PC-3 (cell line): ENCODE data around the gene LIPC. TPM values are rescaled to one million over a fixed set of nuclear protein-coding genes. Genes with fewer than 3 reads are reported as not detected.

ENCODE experiments used
- ATAC-seq: fragments of 200-7000 bp; cut with Tn5 transposase; 2 replicates; pipeline ENCODE4 v1.9.1; 2020; ENCODE audit warnings: mild to moderate bottlenecking, moderate library complexity
- BruUV-seq: library from RNA; stranded (reverse); fragments of 400-500 nt; replicated peaks from 2 replicates; lab custom pipeline; 2021; lab: Mats Ljungman, UMichigan
- CTCF ChIA-PET: fragments of 300-600 bp; sonication (Branson Sonifier 250); formaldehyde crosslinking; loops from one replicate; lab custom pipeline; 2022; ENCODE audit warnings: antibody characterized with exemption; lab: Charles Lee
- POLR2A ChIA-PET: fragments of 300-600 bp; sonication (Branson Sonifier 250); formaldehyde crosslinking; loops from one replicate; lab custom pipeline; 2022; ENCODE audit warnings: antibody characterized with exemption; ENCODE audit not compliant: unreplicated experiment; lab: Charles Lee
- DNase-seq: peaks from one replicate; pipeline ENCODE4 v3.0.0-alpha.2; 2015
- H2AFZ ChIP-seq: fragments of 300-600 bp; sonication (generic); 2 replicates; pipeline ENCODE4 v1.6.0; 2016; ENCODE audit warnings: antibody characterized with exemption, low read length
- H3F3A ChIP-seq: fragments of 300-600 bp; sonication (generic); one replicate; pipeline ENCODE4 v1.6.0; 2017; ENCODE audit warnings: antibody characterized with exemption, low read length, control low read depth, mild to moderate bottlenecking; ENCODE audit not compliant: unreplicated experiment
- H3K27ac ChIP-seq: fragments of 300-600 bp; sonication (generic); 2 replicates; pipeline ENCODE4 v1.5.1; 2016; ENCODE audit warnings: mild to moderate bottlenecking, low read length
- H3K27me3 ChIP-seq: fragments of 300-600 bp; sonication (generic); 2 replicates; pipeline ENCODE4 v1.6.1; 2016; ENCODE audit warnings: low read length, mixed read lengths
- H3K36me3 ChIP-seq: fragments of 300-600 bp; sonication (generic); 2 replicates; pipeline ENCODE4 v1.6.1; 2016; ENCODE audit warnings: low read depth, mixed run types, low read length, mixed read lengths
- H3K4me1 ChIP-seq: fragments of 300-600 bp; sonication (generic); 2 replicates; pipeline ENCODE4 v1.5.1; 2016; ENCODE audit warnings: low read length; ENCODE audit not compliant: insufficient read depth
- H3K4me2 ChIP-seq: fragments of 300-600 bp; sonication (generic); 2 replicates; pipeline ENCODE4 v1.6.0; 2016; ENCODE audit warnings: low read length
- H3K4me3 ChIP-seq: fragments of 300-600 bp; sonication (generic); 2 replicates; pipeline ENCODE4 v1.5.1; 2016; ENCODE audit warnings: mild to moderate bottlenecking, low read length, mixed read lengths
- H3K79me2 ChIP-seq: fragments of 300-600 bp; sonication (generic); 2 replicates; pipeline ENCODE4 v1.6.1; 2017; ENCODE audit warnings: low read length, mixed read lengths
- H3K9ac ChIP-seq: fragments of 300-600 bp; sonication (generic); 2 replicates; pipeline ENCODE4 v1.6.0; 2016; ENCODE audit warnings: mild to moderate bottlenecking, low read length
- H3K9me2 ChIP-seq: fragments of 300-600 bp; sonication (generic); replicated peaks from 2 replicates; pipeline ENCODE4 v1.6.1; 2016; ENCODE audit warnings: mixed run types, low read length, mixed read lengths
- H3K9me3 ChIP-seq: fragments of 300-600 bp; sonication (generic); 2 replicates; pipeline ENCODE4 v1.6.1; 2016; ENCODE audit warnings: low read length, mixed read lengths
- H4K20me1 ChIP-seq: fragments of 300-600 bp; sonication (generic); 2 replicates; pipeline ENCODE4 v1.6.1; 2016; ENCODE audit warnings: low read length, mixed read lengths
- EZH2 ChIP-seq: fragments of 300-600 bp; sonication (generic); IDR thresholded peaks from one replicate; pipeline ENCODE4 v1.6.1; 2017; ENCODE audit warnings: antibody characterized with exemption, mild to moderate bottlenecking, low read length; ENCODE audit not compliant: unreplicated experiment
- EZH2phosphoT487 ChIP-seq: fragments of 300-600 bp; sonication (generic); IDR thresholded peaks from 2 replicates; pipeline ENCODE4 v1.6.1; 2018; ENCODE audit warnings: mild to moderate bottlenecking, antibody characterized with exemption, low read length, borderline replicate concordance
- intact Hi-C: fragments of 100-400 bp; cut with micrococcal nuclease; formaldehyde crosslinking; loops from 2 replicates; pipeline ENCODE4 v1.9.0; 2023
- total RNA-seq: library from RNA; depleted of rRNA; stranded (reverse); fragments of >200 nt; gene quantifications from 2 replicates; pipeline ENCODE4 v1.2.3, GENCODE V29; 2014
- TF ChIP-seq, protein P1 (sequence below): fragments of 300-600 bp; sonication (generic); conservative IDR thresholded peaks from 2 replicates; pipeline ENCODE4 v1.5.1; 2017; ENCODE audit warnings: antibody characterized with exemption, low read depth, mild to moderate bottlenecking, low read length

The LIPC gene
- total RNA-seq, 1 experiment from 2014 or later = not detected

DNA sequence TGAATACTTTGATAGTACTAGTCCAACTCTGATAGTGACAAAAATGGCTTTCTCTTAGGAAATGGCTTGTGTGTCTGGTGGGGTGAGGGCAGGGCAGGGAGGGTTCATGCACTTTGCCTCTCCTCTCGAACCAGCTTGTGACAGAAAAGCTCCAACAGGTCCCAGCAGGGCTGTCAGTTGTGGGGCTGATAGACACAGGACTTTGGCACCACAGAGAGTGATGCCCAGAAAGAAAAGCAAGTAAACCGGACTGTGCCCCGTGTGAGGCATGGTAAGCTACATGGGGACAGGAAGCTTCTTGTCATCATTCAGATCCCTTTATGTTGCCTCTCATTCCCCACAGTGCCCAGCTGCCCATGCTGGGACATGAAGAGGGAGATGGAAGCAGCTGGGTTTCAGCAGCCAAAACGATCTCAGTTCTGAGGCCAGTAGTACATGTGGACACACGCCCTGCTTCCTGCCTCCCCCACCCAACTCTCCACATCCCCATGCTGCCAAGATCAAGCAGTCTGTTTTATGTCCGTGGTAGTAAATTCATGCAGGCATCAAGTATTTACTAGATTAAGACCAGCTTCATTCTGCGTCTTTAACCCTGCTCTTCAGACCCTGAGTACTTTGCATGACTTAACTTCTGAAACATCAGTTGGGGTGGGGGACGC lies 29.7 kb upstream of the LIPC start:
- no peaks in the 10 kb centered on the region for H3K9me3 ChIP-seq
- intact Hi-C loops = no loop called here
- POLR2A ChIA-PET = no interaction called here
- no peaks in the 10 kb centered on the region for H4K20me1 ChIP-seq
- no peak overlapping the region for H3K4me2 ChIP-seq
- H3K79me2 ChIP-seq = no peaks in the 10 kb centered on the region
- TF ChIP-seq EZH2 (no peak), EZH2phosphoT487 (no peak)
- TF ChIP-seq, protein P1, sequence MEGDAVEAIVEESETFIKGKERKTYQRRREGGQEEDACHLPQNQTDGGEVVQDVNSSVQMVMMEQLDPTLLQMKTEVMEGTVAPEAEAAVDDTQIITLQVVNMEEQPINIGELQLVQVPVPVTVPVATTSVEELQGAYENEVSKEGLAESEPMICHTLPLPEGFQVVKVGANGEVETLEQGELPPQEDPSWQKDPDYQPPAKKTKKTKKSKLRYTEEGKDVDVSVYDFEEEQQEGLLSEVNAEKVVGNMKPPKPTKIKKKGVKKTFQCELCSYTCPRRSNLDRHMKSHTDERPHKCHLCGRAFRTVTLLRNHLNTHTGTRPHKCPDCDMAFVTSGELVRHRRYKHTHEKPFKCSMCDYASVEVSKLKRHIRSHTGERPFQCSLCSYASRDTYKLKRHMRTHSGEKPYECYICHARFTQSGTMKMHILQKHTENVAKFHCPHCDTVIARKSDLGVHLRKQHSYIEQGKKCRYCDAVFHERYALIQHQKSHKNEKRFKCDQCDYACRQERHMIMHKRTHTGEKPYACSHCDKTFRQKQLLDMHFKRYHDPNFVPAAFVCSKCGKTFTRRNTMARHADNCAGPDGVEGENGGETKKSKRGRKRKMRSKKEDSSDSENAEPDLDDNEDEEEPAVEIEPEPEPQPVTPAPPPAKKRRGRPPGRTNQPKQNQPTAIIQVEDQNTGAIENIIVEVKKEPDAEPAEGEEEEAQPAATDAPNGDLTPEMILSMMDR = no peak
- no peaks in the 10 kb centered on the region for H3K27me3 ChIP-seq
- no peak overlapping the region for H2AFZ ChIP-seq
- H3K4me1 ChIP-seq = no peaks in the 10 kb centered on the region
- ATAC-seq = no peak
- CTCF ChIA-PET = no interaction called here
- H3K27ac ChIP-seq = no peak overlapping the region
- H3K9ac ChIP-seq = no peak overlapping the region
- no peaks in the 10 kb centered on the region for H3K9me2 ChIP-seq
- H3F3A ChIP-seq = no peaks in the 10 kb centered on the region
- no TSS peak for BruUV-seq
- H3K36me3 ChIP-seq = no peaks in the 10 kb centered on the region
- H3K4me3 ChIP-seq = no peak overlapping the region
- DNase-seq = no peak

DNA sequence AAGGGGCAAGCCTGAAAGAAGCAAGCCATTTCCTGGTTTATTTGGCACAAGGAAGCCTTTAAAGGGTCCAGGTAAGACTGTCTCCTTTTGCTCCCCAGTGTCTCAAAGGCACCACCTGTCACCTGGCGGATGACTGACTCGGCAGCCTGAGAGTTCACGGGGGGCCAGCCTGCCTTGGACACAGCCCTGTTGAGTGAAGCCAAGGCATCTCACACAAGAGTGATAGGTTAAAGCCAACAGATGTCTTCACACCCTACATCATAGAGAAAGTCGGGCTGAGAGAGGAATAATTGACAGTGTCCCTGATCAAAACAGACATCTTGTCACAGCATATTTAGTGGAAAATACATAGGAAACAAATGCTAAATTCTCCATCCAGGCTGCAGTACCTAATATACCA lies 28.2 kb upstream of the LIPC start:
- H3K9me2 ChIP-seq = no peaks in the 10 kb centered on the region
- no peak for DNase-seq
- no peak overlapping the region for H2AFZ ChIP-seq
- H3K36me3 ChIP-seq = no peaks in the 10 kb centered on the region
- H3K27ac ChIP-seq = no peak overlapping the region
- no peak for ATAC-seq
- H3K4me1 ChIP-seq = no peaks in the 10 kb centered on the region
- intact Hi-C loops = no loop called here
- H3K9me3 ChIP-seq = no peaks in the 10 kb centered on the region
- H3K9ac ChIP-seq = no peak overlapping the region
- H3K27me3 ChIP-seq = no peaks in the 10 kb centered on the region
- H3K79me2 ChIP-seq = no peaks in the 10 kb centered on the region
- H3F3A ChIP-seq = no peaks in the 10 kb centered on the region
- no peak overlapping the region for H3K4me2 ChIP-seq
- ChIA-PET POLR2A (no interaction called here), CTCF (no interaction called here)
- no peaks in the 10 kb centered on the region for H4K20me1 ChIP-seq
- TF ChIP-seq EZH2 = no peak
- no peak overlapping the region for H3K4me3 ChIP-seq
- BruUV-seq = no TSS peak

DNA sequence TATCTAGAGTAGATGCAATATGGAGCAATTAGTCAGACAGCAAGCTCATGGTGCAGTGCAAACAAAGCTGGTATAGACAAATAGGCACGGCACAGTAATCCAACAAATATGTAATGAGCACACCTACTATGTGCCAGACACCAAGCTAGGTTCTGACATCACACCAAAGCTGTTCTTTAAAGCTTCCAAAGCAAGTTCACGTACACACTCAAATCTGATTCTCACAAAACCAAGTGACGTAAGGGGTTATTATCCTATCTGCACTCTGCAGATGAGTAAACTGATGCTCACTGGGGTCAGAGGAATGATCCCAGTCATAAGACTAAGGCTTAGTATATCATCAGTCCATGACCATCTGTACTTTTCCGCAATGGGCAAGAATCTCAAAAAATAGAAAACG lies 27.8 kb upstream of the LIPC start:
- no peak for DNase-seq
- CTCF ChIA-PET = no interaction called here
- no TSS peak for BruUV-seq
- H3K9ac ChIP-seq = no peak overlapping the region
- no peak overlapping the region for H3K4me3 ChIP-seq
- no peak overlapping the region for H3K4me2 ChIP-seq
- POLR2A ChIA-PET = no interaction called here
- no peaks in the 10 kb centered on the region for H3K9me2 ChIP-seq
- H3F3A ChIP-seq = no peaks in the 10 kb centered on the region
- no peaks in the 10 kb centered on the region for H3K9me3 ChIP-seq
- TF ChIP-seq, protein P1 = no peak
- TF ChIP-seq EZH2phosphoT487 (no peak), EZH2 (no peak)
- H3K4me1 ChIP-seq = no peaks in the 10 kb centered on the region
- H3K27ac ChIP-seq = no peak overlapping the region
- H3K79me2 ChIP-seq = no peaks in the 10 kb centered on the region
- ATAC-seq = no peak
- H3K36me3 ChIP-seq = no peaks in the 10 kb centered on the region
- intact Hi-C loops = no loop called here
- no peaks in the 10 kb centered on the region for H4K20me1 ChIP-seq
- no peak overlapping the region for H2AFZ ChIP-seq
- H3K27me3 ChIP-seq = no peaks in the 10 kb centered on the region
